Midbrain (tissue), 1 donor: Measurements from ENCODE around the gene RAC3.

Experiments used
- DNase-seq: peaks from one replicate; lab custom pipeline; 2025; lab: John Stamatoyannopoulos, UW

RAC3 gene

GRCh38 chr17:82041144-82041814 is 9.8 kb downstream of the RAC3 start:
- no peak for DNase-seq

- no peak for DNase-seq
These were observed 11.2 kb downstream of the RAC3 start for GRCh38 chr17:82042649-82043048.

GRCh38 chr17:82043507-82043906 is 12.0 kb downstream of the RAC3 start:
- DNase-seq: no peak

- no peak for DNase-seq
These were observed 14.5 kb downstream of the RAC3 start for GRCh38 chr17:82045936-82046484.

GRCh38 chr17:82046903-82047302 is 15.4 kb downstream of the RAC3 start:
- no peak for DNase-seq

- no peak for DNase-seq
These were observed 15.9 kb downstream of the RAC3 start for GRCh38 chr17:82047379-82047778.

GRCh38 chr17:82047914-82048570 is 16.6 kb downstream of the RAC3 start:
- no peak for DNase-seq

GRCh38 chr17:82048571-82048971 is 17.1 kb downstream of the RAC3 start:
- DNase-seq: no peak

- no peak for DNase-seq
These were observed 17.6 kb downstream of the RAC3 start for GRCh38 chr17:82049106-82049505.

- DNase-seq: no peak
These were observed 18.1 kb downstream of the RAC3 start for GRCh38 chr17:82049521-82049971.

GRCh38 chr17:82050152-82050760 is 18.8 kb downstream of the RAC3 start:
- DNase-seq: no peak

GRCh38 chr17:82050761-82051641 is 19.5 kb downstream of the RAC3 start:
- DNase-seq: no peak

- DNase-seq: peak; percentile 86
These were observed 20.5 kb downstream of the RAC3 start, which contains the start of the genes GPS1 and RFNG for GRCh38 chr17:82051776-82052637. Gene GPS1, plus strand, starts transcription at chr17:82051898. Its CDS starts 34 bp downstream, at chr17:82051932. Gene RFNG, minus strand, starts transcription at chr17:82051811. Its CDS starts 45 bp downstream, at chr17:82051766.

- DNase-seq: no peak
These were observed 21.2 kb downstream of the RAC3 start for GRCh38 chr17:82052638-82053059.

GRCh38 chr17:82053130-82053529 is 21.7 kb downstream of the RAC3 start:
- no peak for DNase-seq

GRCh38 chr17:82053556-82054263 is 22.2 kb downstream of the RAC3 start:
- DNase-seq: no peak

GRCh38 chr17:82054351-82055022 is 23.0 kb downstream of the RAC3 start:
- no peak for DNase-seq

GRCh38 chr17:82055023-82055964 is 23.8 kb downstream of the RAC3 start:
- no peak for DNase-seq
